DLD1 (cell line): ENCODE data around the gene STAG3.
"Not testable (repeated sequence)": the region's sequence is repeated elsewhere in the genome, so short reads cannot be mapped to it uniquely, and the experiment has no call there.

Experiments used
- in situ Hi-C: cut with HindIII; loops from 2 replicates; pipeline ENCODE4 v1.10.0; 2017; ENCODE audit warnings: low sequenced_read_pairs

The STAG3 gene

DNA sequence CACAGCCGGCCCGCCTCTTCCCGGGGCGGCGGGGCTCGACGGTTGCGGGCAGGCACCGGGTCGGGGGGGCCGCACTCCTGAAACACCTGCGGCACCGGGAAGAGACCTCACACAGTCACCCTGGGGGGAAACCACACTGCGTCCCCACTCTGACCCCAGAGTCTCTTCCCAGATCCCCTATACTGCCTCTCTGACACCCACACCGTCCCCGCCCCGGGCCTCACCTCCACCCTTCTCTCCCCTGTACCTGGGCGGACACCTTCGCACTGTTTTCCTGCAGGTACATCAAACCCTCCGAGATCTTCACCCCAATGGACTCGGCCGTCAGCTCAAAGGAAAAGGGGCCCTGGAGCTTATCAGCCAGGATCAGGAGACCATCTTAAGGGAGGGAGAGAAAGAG is 5.9 kb upstream of the STAG3 start:
- in situ Hi-C loops, result no loop called here

DNA sequence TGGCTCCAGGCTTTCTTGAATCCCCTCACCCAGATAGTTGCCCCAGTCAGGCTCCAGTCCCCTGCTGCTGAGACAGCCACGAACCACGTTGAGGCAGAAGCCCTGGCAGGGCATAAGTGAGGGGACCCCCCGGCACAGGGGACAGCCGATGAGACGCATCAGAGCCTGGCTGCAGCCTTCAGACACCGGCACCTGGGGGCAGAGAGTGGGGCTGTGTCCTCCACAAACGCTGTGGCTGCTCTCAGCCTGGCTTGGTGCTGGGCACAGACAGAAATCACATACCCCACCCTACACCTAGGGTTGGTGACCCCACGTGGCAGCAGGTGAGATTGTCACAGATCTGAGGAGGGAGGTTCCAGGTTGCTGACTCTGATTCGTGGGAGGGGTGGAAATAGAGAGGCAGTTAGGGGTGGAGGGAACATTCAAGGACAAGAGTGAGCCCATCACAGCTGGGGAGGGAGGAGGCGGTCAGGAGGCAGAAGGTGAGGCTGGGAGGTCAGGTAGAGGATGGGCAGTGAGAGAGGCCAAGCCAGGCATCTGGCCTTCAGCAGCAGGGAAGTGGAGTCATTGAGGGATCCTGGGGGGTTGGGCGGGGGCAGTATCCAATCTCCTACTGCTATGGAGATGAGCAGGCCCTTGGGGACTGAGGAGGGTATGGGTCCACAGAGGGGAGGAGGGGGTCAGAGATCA is 3.8 kb upstream of the STAG3 start:
- in situ Hi-C loops, result no loop called here

DNA sequence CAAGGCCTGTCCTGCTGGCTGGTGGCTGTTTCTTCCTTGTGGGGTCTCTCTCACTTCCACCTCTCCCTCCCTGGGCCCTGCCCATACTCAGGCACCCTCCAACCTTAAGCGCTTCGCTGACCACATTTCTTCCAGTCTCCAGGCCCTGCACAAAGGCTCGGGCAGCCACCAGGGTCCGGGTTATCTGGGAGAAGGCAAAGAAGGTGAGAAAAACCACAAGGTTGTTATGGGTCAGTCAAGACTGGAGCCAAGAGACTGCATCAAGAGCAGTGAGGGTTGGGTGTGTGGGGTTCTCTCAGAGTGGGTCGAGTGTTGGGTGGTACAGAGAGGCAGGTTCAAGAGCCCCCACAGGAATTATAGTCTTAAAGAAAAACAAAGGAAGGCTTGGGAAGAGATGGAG is 3.1 kb upstream of the STAG3 start:
- in situ Hi-C loops, result no loop called here

DNA sequence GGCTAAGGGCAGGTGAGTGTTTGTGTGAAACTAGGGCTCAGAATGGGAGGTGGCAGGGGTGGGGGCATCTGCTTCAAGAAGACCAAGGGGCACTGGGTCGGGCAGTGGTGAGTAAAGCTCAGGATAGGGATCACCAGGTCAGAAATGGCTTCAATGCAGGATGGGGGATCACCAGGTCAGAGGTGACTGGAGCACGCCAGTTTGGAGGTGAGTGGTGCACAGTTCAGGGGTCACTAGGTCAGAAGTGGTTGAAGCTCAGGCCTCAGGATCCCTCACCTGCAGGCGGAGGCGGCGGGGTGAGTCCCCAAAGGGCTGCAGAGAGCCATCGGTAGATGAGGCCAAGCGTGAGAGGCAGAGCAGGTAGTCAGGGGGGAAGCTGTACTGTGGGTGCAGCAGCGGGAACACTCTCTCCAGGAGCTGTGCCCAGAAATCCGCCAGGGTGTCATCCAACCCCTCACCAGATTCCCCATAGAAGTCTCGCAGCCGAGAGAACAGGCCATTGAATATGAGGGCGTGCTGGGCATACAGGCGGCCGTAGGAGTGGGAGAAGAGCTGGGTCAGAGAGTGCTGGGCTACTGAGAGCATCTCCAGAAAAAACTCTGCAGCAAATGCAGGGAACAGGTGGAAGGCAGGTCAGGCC is 2.3 kb upstream of the STAG3 start:
- in situ Hi-C loops, result no loop called here

DNA sequence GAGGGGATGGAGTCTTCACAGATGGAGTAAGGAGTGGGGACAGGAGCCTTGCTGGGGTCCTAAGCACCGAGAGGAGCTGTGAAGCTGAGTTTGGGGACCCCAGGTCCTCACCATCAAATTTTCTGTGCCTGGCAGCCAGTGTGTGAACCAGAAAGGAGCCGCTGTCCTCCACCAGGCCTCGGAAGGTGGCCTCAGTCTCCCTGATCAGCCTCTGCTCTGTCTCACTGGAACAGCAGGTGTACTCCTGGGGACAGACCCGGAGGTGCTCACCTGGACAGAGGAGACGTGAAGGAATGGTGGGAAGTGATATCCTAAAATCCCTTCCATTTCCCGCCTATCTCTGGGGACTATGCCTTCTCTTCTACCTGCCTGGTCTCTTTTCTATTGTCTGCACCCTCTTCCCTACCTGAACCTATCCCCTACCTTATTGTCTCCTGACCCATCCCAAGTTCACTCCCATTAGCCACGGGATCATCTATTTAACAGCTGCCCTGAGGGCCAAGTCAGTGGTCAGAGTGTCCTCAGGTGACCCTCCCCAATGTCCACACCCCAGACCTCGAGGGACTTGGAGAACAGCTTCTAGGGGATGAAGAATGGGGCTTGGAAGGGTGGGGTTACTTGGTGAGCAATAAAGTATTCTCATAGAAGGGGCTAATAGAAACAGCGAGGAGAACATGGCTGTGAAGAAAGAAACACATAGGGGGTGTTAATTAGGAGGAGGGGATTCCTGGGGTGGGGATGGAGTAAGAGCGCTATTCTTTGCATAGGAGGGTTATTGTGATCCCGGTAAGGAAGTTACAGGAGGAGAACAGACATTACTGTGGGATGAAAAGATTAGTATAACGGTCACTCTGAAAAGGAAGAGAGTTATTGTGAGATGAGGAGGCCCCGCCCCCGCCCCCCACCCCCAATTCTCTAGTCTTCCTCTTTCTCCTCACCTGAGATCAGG is 1.3 kb upstream of the STAG3 start:
- in situ Hi-C loops, result no loop called here

DNA sequence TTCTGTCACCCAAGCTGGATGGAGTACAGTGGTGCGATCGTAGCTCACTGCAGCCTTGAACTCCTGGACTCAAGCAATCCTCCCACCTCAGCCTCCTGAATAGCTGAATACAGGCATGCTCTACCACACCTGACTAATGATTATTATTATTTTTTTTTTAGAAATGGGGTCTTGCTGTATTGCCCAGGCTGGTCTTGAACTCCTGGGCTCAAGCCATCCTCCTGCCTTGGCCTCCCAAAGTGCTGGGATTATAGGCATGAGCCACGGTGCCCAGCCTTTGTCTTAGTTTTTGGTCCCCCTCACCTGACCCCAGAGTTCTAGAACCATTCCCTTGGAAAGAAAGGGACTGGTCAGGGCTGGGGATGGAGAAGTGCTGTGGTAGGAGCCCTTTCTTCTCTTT is 2.4 kb downstream of the STAG3 start:
- in situ Hi-C loops, result not testable (repeated sequence)

DNA sequence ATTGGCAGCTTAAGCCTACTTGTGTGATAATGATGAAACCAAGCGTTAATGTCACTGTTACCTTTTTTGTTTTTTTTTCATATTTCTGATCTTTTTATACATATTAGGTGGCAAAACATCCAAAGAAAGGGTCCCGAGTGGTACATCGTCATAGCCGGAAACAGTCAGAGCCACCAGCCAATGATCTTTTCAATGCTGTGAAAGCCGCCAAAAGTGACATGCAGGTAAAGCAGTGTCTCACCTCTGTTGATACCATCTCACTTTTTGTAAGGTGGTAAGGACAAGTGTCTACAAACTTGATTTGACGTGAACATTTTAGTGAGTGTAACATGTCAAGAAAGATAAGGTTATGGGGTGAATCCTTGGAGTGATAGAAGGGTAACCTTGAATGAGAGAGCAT is 4.9 kb downstream of the STAG3 start:
- in situ Hi-C loops, result not testable (repeated sequence)

DNA sequence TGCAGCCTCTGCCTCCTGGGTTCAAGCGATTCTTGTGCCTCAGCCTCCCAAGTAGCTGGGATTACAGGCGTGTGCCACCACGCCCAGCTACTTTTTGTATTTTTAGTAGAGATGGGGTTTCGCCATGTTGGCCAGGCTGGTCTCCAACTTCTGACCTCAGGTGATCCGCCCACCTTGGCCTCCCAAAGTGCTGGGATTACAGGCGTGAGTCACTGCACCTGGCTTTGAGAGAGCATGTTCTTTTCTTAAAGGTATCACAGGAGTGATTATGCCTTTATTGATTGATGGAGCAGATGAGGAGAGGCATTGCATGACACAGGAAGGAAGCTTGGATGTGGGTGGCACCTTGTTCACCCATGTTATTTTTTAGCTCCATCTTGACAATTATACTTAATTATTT is 5.4 kb downstream of the STAG3 start:
- in situ Hi-C loops, result not testable (repeated sequence)

DNA sequence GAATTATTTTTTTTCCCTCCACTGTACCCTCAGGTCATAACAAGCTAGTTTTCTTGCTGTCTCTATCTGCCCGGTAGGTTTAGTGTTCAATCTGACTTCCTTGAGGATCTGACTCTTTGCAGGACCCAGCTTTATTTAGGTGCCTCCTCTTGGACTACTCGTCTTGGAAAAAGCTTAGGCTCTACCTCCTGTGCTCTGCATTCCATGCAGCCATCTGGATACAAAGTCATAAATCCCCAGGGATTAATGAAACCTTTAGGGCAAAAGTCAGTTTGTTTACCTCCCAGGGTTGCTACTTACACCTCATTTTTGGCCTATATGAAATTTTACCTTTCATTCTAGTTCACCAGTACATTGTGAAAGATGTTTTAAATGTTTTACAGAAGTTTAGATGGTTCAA is 8.0 kb downstream of the STAG3 start:
- in situ Hi-C loops, result no loop called here

DNA sequence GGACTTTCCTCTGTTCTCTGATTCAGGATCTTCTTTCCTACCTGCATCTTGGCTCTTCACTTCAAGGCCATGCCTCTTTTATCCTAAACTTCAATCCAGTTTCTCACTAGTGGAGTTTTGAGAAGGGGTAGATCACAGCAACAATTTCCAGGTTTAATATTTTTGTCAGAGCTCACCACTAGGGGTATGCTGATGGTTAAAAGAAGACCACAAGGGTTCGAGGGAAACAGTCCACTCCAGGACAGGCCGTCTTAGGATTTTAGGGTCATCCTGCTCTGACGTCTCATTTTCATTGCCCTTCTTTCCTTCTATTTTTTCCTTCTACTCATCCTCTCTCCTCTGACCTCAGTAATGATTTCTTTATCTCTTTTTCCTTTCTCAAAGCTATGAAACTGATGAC is 11.3 kb downstream of the STAG3 start:
- in situ Hi-C loops, result no loop called here

DNA sequence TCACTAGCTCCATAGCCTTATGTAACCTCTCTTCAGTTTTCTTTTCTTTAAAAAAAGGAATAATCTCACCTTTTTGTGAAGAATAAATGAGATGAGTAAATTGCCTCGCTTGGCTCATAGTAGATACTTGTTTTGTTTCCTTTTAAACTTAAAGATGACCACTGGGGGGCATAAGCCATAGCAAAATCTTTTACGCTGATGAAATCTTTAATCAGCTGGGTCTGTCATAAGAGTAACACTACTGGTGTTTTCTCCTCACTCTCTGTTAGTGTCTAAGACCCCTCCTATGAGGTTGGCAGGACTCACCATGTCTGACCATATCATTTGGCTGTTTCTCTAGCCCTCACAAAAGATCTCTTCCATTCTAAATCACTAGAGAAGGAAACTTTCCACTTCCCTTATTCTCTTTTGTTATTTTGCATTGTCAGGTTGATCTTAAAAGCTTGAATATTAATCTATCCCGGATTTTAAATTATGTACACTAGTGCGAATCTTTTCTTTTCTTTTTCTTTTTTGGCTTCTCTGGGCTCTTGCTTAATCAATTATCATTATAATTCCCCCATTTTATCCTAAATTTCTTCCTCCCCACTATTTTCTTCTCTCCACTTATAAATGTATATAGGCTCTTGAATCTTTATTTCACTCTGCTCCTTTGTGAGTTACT is 12.5 kb downstream of the STAG3 start:
- in situ Hi-C loops, result no loop called here

DNA sequence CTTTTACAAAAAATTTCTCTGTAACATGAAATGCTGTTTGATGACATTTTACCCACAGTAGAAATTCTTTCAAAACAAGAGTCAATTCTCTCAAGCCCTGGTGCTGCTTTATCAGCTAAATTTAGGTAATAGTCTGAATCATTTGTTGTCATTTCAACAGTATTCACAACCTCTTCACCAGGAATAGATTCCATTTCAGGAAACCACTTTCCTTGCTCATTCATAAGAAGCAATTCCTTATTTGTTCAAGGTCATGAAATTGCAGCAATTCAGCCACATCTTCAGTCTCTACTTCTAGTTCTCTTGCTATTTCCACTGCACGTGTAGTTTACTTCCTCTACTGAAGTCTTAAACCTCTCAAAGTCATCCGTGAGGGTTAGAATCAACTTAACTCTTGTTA is 14.1 kb downstream of the STAG3 start:
- in situ Hi-C loops, result no loop called here

DNA sequence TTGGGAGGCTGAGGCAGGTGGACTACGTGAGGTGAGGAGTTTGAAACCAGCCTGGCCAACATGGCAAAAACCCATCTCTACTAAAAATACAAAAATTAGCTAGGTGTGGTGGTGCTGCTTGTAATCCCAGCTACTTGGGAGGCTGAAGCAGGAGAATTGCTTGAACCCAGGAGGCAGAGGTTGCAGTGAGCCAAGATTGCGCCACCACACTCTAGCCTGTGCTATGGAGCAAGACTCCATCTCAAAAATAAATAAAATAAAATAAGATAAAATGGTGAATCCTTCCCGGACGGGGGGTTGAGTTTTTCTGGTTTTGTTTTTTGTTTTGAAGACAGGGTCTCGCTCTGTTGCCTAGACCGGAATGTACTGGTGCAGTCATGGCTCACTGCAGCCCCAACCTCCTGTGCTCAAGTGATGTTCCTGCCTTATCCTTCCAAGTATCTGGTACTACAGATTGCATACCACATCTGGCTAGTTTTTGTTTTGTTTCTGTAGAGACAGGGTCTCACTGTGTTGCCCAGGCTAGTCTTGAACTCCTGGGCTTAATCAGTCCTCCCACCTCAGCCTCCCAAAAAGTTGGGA is 14.7 kb downstream of the STAG3 start:
- in situ Hi-C loops, result not testable (repeated sequence)

DNA sequence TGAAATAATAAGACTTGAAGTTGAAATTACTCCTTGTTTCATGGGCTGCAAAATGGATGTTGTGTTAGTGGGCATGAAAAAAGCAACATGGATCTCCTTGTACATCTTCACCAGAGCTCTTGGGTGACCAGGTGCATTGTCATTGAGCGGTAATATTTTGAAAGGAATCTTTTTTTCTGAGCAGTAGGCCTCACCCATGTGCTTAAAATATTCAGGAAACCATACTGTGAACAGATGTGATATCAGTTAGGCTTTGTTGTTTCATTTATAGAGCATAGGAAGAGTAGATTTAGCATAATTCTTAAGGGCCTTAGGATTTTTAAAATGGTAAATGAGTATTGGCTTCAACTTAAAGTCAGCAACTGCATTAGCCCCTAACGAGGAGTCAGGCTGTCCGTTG is 15.3 kb downstream of the STAG3 start:
- in situ Hi-C loops, result no loop called here

DNA sequence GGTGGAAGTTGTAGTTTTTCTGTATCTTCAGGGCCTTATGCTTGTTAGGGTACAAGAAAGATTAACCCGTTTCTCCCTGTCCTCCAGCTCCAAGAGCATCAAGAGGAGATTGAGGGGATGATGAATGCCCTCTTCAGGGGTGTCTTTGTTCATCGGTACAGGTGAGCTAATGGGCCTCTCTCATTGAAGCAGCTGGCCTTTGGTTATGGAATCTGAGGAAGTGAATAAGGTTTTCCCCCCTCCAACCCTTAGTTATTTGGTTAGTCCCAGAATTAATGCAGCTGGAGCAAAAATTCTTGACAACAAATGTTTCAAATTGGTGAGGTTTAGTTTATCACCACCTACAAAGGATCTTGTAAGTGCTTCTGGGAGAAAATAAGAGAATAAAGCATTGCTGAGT is 17.5 kb downstream of the STAG3 start:
- in situ Hi-C loops, result no loop called here

DNA sequence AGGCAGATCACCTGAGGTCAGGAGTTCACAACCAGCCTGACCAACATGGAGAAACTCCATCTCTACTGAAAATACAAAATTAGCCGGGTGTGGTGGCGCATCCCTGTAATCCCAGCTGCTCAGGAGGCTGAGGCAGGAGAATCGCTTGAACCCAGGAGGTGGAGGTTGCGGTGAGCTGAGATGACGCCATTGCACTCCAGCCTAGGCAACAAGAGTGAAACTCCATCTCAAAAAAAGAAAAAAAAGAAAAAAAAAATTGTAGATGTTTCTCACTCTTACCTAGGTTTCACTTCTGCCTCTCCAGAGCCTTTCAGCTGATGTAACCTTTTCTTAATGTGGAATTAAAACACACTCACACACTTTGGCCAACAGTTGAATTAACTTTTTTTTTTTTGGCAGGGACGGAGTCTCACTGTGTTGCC is 18.2 kb downstream of the STAG3 start:
- in situ Hi-C loops, result not testable (repeated sequence)

DNA sequence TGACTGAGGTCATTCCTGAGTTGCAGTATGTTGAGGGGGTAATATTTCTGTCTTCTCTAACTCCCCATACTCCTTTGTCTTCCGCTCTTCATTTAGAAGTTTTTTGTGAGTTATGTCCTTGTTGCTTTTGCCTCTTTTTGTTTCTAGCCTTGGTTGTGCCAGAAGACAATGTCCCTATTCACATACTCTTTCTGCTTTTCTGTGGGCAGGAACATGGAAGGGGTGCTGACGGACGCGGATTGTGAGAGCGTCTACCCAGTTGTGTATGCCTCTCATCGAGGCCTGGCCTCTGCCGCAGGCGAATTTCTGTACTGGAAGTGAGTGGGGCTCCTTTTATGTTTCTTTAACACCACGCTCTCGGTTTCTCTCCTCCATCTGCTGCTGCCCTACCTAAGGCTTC is 20.5 kb downstream of the STAG3 start:
- in situ Hi-C loops, result no loop called here

DNA sequence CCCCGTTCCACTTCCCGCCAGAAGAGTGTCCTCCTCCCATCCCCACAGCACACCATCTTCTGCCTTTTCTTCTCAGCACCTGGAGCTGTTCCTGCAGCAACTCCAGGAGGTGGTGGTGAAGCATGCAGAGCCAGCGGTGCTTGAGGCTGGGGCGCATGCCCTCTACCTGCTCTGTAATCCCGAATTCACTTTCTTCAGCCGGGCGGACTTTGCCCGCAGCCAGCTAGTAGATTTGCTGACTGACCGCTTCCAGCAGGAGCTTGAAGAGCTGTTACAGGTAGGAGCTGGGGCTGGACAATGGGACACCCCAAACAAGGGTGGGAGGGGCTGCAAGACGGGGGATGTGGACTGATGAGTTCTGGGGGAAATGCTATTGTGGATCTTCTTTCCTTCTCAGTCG is 23.0 kb downstream of the STAG3 start:
- in situ Hi-C loops, result no loop called here

DNA sequence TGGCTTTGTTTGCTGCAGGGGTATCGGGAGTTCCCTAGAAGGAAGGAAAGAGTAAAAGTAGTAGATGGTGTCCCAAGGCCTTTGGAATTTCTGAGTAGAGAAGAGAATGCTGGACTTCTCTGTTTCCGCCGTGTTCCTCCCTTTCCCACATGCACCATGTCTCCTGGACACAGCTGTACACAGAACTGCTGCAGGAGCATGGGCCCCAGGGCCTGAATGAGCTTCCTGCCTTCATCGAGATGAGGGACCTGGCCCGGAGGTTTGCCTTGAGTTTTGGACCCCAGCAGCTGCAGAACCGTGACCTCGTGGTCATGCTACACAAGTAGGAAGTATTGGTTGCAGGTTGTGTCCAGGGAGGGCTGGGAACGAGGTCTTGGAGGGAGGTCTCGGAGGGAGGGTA is 26.7 kb downstream of the STAG3 start:
- in situ Hi-C loops, result no loop called here

DNA sequence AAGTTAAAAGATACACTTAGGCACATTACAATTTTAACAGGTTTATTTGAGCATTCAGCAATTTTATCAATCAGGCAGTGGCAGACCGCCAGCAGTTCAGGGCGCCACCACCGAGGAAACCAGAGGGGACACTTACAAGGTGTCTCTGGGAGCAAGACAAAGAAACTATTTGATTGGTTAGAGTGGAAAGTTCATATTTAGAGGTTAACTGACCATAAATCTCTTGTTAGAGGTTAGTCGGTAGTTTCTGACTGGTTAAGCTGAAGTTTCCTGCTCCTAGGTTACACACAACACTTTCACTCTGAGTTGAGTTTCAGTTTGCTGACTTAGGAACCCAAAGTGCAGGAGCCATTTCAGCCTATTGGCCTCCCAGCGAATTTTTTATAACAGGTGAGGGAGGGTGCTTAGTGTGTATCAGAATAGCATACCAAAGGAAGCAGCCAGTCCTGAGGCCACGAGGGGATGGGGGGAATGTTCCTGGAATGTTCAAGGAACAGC is 31.2 kb downstream of the STAG3 start:
- in situ Hi-C loops, result no loop called here

DNA sequence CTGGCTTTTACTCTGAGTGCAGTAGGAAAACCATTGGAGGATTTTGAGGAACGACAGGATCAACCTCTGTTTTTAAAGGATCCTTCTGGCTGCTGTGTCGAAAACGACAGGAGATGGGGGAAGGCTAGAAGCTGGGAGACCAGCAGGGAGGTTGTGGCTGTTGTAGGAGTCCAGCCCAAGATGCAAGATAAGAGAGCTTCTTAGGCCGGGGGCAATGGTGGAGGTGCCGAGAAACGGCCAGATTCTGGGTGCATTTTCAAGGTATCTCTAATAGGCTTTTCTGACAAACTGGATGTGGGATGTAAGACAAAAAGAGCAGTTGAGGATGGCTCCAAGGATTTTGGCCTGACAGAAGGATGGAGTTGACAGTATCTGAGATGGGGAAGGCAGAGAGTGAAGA is 31.8 kb downstream of the STAG3 start:
- in situ Hi-C loops, result no loop called here
